Measurements from ENCODE around the gene KRAS. TPM values are rescaled to one million over a fixed set of nuclear protein-coding genes. Genes with fewer than 3 reads are reported as not detected.
A peak's percentile ranks its signal among the peaks of the same experiment; 100 is the strongest.

Gene KRAS
- total and polyA plus RNA-seq, 4 donors, result 6.2 to 33.0 (median 14.1) TPM

- Histone ChIP-seq H3K4me3 (ENCODE audit: low read depth in 1 of 3, low read length in 3 of 3) (no peak overlapping the region), H3K9me3 (ENCODE audit: control insufficient read depth in 4 of 4, low read length in 3 of 4) (no peaks in the 10 kb centered on the region), H3K9ac (ENCODE audit: low read depth in 1 of 2, low read length in 2 of 2) (no peak overlapping the region), H3K36me3 (ENCODE audit: control insufficient read depth in 4 of 4, insufficient read depth in 3 of 4, low read depth in 1 of 4, low read length in 3 of 4) (no peaks in the 10 kb centered on the region), H3K4me1 (ENCODE audit: control insufficient read depth in 4 of 4, insufficient read depth in 4 of 4, low read length in 3 of 4) (peaks cover 0 to 3% (median 0%) of the 10 kb centered on the region in 4 donors), H3K27me3 (ENCODE audit: control insufficient read depth in 4 of 4, insufficient read depth in 4 of 4, low read length in 3 of 4) (no peaks in the 10 kb centered on the region), H3K27ac (ENCODE audit: low read depth in 1 of 2, low read length in 2 of 2) (no peak overlapping the region)
- WGBS, result 95% methylated on average over 2 of the region's 2 CpGs
- TF ChIP-seq RAD21 (IDR thresholded peaks at IDR 0.05) (no peak), HNF4G (IDR thresholded peaks at IDR 0.05) (no peak), TAF1 (conservative IDR thresholded peaks at IDR 0.05) (no peak), HNF4A (conservative IDR thresholded peaks at IDR 0.05) (no peak)
- TF ChIP-seq, protein P1, sequence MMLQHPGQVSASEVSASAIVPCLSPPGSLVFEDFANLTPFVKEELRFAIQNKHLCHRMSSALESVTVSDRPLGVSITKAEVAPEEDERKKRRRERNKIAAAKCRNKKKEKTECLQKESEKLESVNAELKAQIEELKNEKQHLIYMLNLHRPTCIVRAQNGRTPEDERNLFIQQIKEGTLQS (IDR thresholded peaks at IDR 0.05), result no peak
- DNase-seq (ENCODE audit: low spot score), result no peak
Observed at GRCh38 chr12:25187781-25188180, 62.9 kb downstream of the KRAS start.

DNA sequence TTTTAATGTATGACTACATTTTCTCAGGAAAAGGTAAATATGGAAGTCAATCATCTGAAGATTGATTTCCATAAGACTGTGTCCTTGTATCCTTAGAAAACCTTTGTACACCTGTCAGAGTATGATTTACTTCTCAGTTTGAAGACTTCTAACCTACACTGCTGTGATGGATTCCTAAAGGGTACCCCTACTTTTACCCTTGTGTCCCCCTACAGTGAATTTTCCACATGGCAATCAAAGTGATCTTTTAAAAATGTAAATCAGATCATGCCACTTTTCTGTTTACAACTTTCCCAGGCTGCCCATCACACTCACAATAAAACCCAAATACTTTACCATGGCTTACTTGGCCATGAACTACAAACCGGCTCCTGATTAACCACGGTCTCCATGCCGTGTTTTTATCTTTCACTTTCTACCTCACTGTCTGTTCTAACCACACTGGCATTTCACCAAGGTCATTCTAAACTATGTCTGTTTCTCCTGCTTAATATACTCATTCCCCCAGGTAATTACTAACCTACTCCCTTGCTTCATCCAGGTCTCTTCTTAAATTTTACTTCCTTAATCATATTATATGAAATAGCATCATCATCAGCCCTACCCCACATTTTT, 63.8 kb downstream of the KRAS start:
- WGBS, result 52% methylated on average over 3 of the region's 3 CpGs
- TF ChIP-seq HNF4G (IDR thresholded peaks at IDR 0.05) (no peak), FOXA1 (IDR thresholded peaks at IDR 0.05) (no peak), JUND (IDR thresholded peaks at IDR 0.05) (no peak), REST (IDR thresholded peaks at IDR 0.05) (no peak)
- TF ChIP-seq, protein P1 (IDR thresholded peaks at IDR 0.05), result no peak
- H3K36me3 ChIP-seq (ENCODE audit: control insufficient read depth in 4 of 4, insufficient read depth in 3 of 4, low read depth in 1 of 4, low read length in 3 of 4), result no peaks in the 10 kb centered on the region
- DNase-seq (ENCODE audit: low spot score), result no peak
- no peak overlapping the region for H3K27ac ChIP-seq (ENCODE audit: low read depth in 1 of 2, low read length in 2 of 2)
- H3K9ac ChIP-seq (ENCODE audit: low read depth in 1 of 2, low read length in 2 of 2), result no peak overlapping the region
- H3K4me3 ChIP-seq (ENCODE audit: low read depth in 1 of 3, low read length in 3 of 3), result peak overlapping the region in 2 of 3 donors; percentile 27 to 45
- H3K4me1 ChIP-seq (ENCODE audit: control insufficient read depth in 4 of 4, insufficient read depth in 4 of 4, low read length in 3 of 4), result peaks cover 0 to 3% (median 0%) of the 10 kb centered on the region in 4 donors
- no peaks in the 10 kb centered on the region for H3K27me3 ChIP-seq (ENCODE audit: control insufficient read depth in 4 of 4, insufficient read depth in 4 of 4, low read length in 3 of 4)
- H3K9me3 ChIP-seq (ENCODE audit: control insufficient read depth in 4 of 4, low read length in 3 of 4), result no peaks in the 10 kb centered on the region

- Histone ChIP-seq H3K36me3 (ENCODE audit: control insufficient read depth in 4 of 4, insufficient read depth in 3 of 4, low read depth in 1 of 4, low read length in 3 of 4) (no peaks in the 10 kb centered on the region), H3K4me3 (ENCODE audit: low read depth in 1 of 3, low read length in 3 of 3) (no peak overlapping the region), H3K27ac (ENCODE audit: low read depth in 1 of 2, low read length in 2 of 2) (no peak overlapping the region), H3K9ac (ENCODE audit: low read depth in 1 of 2, low read length in 2 of 2) (no peak overlapping the region), H3K27me3 (ENCODE audit: control insufficient read depth in 4 of 4, insufficient read depth in 4 of 4, low read length in 3 of 4) (no peaks in the 10 kb centered on the region), H3K9me3 (ENCODE audit: control insufficient read depth in 4 of 4, low read length in 3 of 4) (no peaks in the 10 kb centered on the region), H3K4me1 (ENCODE audit: control insufficient read depth in 4 of 4, insufficient read depth in 4 of 4, low read length in 3 of 4) (peaks cover 0 to 3% (median 0%) of the 10 kb centered on the region in 4 donors)
- TF ChIP-seq RXRA (IDR thresholded peaks at IDR 0.05) (no peak), YY1 (IDR thresholded peaks at IDR 0.05) (no peak), TAF1 (conservative IDR thresholded peaks at IDR 0.05) (no peak), HNF4G (IDR thresholded peaks at IDR 0.05) (no peak), FOXA2 (IDR thresholded peaks at IDR 0.05) (no peak), REST (IDR thresholded peaks at IDR 0.05) (no peak), RAD21 (IDR thresholded peaks at IDR 0.05) (no peak)
- TF ChIP-seq, protein P1 (IDR thresholded peaks at IDR 0.05), result no peak
- 87% methylated on average over 4 of the region's 4 CpGs for WGBS
- DNase-seq (ENCODE audit: low spot score), result no peak
Observed at GRCh38 chr12:25186038-25186787, 64.5 kb downstream of the KRAS start.

All from liver (tissue), 9 donors.